ENCODE measurements around the gene CRISP2.

Gene CRISP2

DNA sequence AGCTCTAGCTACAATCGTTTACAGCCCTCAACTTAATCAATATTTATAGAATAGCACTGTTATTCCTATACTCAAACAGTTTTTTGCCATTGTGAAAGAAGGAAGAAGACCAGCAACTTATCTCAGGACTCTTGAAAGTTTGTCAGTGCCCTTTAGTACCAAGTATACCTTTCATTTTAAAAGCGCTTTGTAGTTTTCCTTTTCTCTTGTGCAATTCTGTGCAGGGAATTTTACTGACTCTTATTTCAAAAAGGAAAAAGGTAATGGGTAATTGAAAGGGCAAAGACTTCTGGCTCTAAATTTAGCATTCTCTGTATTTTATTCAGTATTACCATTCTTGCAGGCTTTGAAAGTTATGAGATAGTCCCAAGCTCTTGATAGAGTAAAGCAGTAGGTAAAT, 59.9 kb downstream of the CRISP2 start:
- DNase-seq, result no peak

DNA sequence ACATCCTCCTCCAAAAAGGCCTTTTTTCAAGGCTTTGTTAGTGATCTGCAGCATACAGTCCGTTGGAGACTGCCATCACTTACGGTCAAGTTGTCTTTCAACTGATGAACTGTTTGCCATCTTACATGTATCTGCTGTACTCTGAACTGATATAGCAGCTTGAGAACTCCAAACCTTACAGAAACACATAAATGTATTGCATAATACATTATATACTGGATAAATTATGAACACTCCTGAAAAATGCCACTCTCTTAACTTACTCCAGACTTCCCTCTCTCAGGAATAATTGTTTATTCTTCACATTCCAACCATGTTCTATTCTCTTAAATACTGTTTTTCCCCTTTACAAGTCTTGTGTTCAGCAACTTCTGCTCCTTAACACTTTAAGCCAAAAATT, 62.1 kb downstream of the CRISP2 start:
- DNase-seq, result no peak

DNA sequence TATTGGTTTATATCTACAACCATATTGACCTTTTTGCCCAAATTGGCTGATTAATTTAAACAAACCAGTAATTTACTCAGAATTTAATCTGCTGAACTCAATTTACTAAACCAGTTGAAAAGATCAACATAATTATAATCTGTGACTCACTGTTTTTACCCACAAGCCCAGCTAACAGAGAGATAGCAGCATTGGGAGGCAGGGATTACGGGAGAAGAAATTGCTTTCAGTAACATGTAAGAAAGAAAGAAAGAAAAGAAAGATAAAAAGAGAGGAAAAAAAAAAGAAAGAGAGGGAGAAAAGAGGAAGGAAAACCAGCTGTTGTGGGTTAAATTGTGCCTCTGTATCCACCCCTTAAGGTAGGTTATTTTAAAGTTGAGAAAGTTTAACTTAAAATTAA, 63.4 kb downstream of the CRISP2 start:
- DNase-seq, result no peak

DNA sequence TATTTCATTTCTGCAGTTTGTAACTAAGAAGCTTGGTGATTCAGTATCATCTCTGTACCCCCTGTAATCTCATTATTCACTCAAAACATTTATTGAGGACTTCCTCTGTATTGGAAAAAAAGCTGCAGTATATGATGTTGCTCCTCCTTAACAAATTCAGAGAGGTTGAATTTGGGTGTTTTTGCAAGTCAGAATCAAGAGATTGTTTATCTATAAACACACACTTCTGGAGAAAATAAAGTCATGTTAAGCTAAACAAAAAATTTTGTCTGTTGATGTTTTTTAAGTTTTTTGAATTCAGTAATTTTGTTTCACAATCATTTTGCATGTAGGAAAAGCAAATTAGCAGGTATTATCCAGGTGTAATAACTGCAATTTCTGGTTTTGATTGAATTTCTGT, 65.3 kb downstream of the CRISP2 start:
- DNase-seq, result no peak

DNA sequence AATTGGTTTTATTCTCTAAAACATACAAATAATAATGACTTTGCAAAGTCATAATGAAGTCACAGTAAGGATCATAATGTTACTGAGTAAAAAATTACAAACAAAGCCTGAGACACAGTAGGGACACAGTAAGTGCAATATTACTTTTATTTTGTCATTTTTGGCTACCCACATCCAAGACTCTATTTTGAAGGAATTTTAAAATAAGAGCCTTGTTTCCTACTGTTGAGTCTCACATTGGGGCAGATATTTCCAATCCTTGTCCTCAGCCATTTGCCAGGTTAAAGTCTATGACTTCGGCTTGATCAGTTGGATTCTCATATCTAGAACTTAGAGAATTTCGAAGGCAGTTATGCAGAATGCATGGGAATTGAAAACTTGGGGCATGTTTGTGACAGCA, 65.9 kb downstream of the CRISP2 start:
- DNase-seq, result no peak

DNA sequence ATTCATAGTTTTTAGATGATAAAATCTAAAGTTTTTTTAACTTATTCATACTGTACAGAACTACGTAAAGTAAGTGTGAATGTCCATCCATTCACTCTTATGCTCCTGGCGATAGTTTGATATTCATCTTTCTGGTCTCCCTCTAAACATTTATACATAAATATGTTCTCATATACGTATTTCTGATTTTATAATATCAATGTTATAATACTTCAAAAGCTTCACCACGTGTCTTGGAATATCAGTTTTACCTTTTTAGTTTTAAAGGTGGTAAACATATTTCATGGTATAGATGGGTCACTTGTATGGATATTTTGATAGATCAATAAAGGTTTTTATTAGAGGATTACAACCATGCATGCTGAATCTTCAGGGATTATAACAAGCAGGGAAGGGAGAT, 66.4 kb downstream of the CRISP2 start:
- no peak for DNase-seq

DNA sequence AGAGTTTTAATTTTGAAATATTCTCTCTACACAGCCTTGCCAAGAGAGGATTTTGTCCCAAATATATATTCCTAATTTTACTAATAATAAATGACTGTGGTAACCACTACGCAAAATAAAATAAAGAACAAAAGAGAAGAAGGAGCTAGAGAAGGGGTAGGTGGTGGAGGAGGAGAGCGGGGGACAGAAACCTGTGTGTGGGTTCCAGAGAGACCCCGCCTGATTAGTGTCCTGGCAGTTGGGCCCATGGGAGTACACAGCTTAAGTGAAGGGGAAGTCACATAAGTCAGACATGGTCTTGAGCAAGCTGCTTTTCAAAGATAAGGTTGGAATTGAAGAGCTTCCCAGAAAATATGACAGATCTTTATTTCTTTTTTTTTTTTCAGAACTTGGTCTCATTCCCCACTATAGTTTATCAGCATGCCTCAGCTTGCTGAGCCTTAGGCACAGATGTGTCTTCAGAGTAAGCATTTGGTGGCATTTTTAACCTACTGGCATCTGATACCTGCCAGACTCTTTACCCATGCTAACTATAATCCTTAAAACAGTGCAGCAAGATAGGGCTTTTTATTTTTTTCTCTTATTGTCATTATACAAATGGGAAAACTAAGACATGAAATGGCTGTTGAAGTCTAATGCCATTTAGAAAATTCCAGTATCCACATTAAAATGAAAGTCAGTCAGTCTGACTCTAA, 67.1 kb downstream of the CRISP2 start:
- DNase-seq, result no peak

DNA sequence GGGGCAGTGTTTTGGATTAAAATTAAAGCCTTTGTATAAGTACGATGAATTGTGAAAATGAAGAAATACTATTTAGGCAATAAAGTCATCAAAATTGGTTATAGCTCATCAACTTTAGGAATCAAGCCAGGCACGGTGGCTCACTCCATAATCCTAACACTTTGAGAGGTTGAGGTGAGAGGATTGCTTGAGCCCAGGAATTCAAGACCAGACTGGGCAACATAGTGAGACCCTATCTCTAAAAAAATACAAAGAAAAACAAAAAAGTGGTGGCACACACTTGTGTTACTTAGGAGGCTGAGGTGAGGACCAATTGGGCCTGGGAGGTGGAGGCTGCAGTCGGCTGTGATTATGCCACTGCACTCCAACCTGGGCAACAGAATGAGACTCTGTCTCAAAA, 68.2 kb downstream of the CRISP2 start:
- DNase-seq, result no peak

All from stimulated activated CD8-positive, alpha-beta memory T cell treated with anti-CD3 and anti-CD28 coated beads, Interleukin-4, amount 100 ng/mL, for 48 hours (primary cell).